H1 (cell line): ENCODE data around the gene ZBTB20. TPM values are rescaled to one million over a fixed set of nuclear protein-coding genes. Genes with fewer than 3 reads are reported as not detected.

Experiments used
- CTCF ChIA-PET: fragments of 300-600 bp; sonication (Branson Sonifier 250); formaldehyde crosslinking; loops from one replicate; lab custom pipeline; 2021; ENCODE audit not compliant: partially characterized antibody; lab: Charles Lee
- POLR2A ChIA-PET: fragments of 300-600 bp; sonication (Branson Sonifier 250); formaldehyde crosslinking; loops from one replicate; lab custom pipeline; 2021; ENCODE audit warnings: inconsistent platforms; ENCODE audit not compliant: partially characterized antibody; lab: Charles Lee
- DNase-seq, 2 experiments: peaks; one replicate each; pipeline versions ENCODE4 v3.0.0 to v3.0.0-alpha.2; 2010 to 2022; ENCODE audit warnings: low spot score in 2 of 2, low read depth in 1 of 2, mixed read lengths in 1 of 2
- FAIRE-seq: peaks from 2 replicates; lab custom pipeline; 2011; peaks lifted over from hg19 to GRCh38; lab: Jason Lieb, UNC
- H2AFZ ChIP-seq: 2 replicates; pipeline ENCODE4 v1.8.1; 2012; ENCODE audit warnings: low read length, inconsistent platforms
- H2AK5ac ChIP-seq: 2 replicates; pipeline ENCODE4 v1.6.1; 2013; ENCODE audit warnings: low read depth, low read length
- H2BK120ac ChIP-seq: replicated peaks from 2 replicates; pipeline ENCODE3; 2013; ENCODE audit warnings: low read depth, low read length, inconsistent platforms
- H2BK12ac ChIP-seq: 2 replicates; pipeline ENCODE4 v1.6.1; 2013; ENCODE audit warnings: low read depth, low read length
- H2BK15ac ChIP-seq: 2 replicates; pipeline ENCODE4 v1.6.1; 2013; ENCODE audit warnings: low read length
- H2BK20ac ChIP-seq: 2 replicates; pipeline ENCODE4 v1.6.1; 2013; ENCODE audit warnings: low read length
- H2BK5ac ChIP-seq: 2 replicates; pipeline ENCODE4 v1.6.1; 2013; ENCODE audit warnings: low read depth, low read length
- H3K14ac ChIP-seq: 2 replicates; pipeline ENCODE4 v1.6.1; 2013; ENCODE audit warnings: inconsistent platforms; ENCODE audit not compliant: insufficient read length
- H3K18ac ChIP-seq: 2 replicates; pipeline ENCODE4 v1.6.1; 2013; ENCODE audit warnings: low read length; ENCODE audit errors: extremely low read depth
- H3K23ac ChIP-seq: 2 replicates; pipeline ENCODE4 v1.6.1; 2013; ENCODE audit warnings: inconsistent platforms; ENCODE audit not compliant: insufficient read length
- H3K23me2 ChIP-seq: 2 replicates; pipeline ENCODE4 v1.6.1; 2013; ENCODE audit warnings: low read depth, low read length
- H3K27ac ChIP-seq: 2 replicates; pipeline ENCODE4 v1.6.1; 2011; ENCODE audit warnings: low read depth, low read length, inconsistent platforms
- H3K27me3 ChIP-seq, 4 experiments: replicated peaks in 1 of 4; 1 replicate in 1 of 4; 2 replicates in 3 of 4; pipeline versions ENCODE4 v1.6.1 to v1.8.1; 2011 to 2013; ENCODE audit warnings: low read length in 3 of 4, mild to moderate bottlenecking in 3 of 4, inconsistent platforms in 2 of 4, mixed read lengths in 2 of 4, moderate library complexity in 1 of 4; ENCODE audit not compliant: control insufficient read depth in 3 of 4, insufficient read depth in 3 of 4; ENCODE audit errors: extremely low read depth in 1 of 4
- H3K36me3 ChIP-seq, 4 experiments: 2 replicates each; pipeline versions ENCODE4 v1.6.1 to v1.8.1; 2011 to 2013; ENCODE audit warnings: mild to moderate bottlenecking in 4 of 4, low read length in 3 of 4, moderate library complexity in 2 of 4, control low read depth in 1 of 4, inconsistent platforms in 1 of 4; ENCODE audit not compliant: insufficient read depth in 4 of 4, control insufficient read depth in 2 of 4
- H3K4ac ChIP-seq: replicated peaks from 2 replicates; pipeline ENCODE3; 2013; ENCODE audit warnings: low read length, low read depth, mixed read lengths, inconsistent platforms; ENCODE audit not compliant: insufficient read length
- H3K4me1 ChIP-seq, 4 experiments: replicated peaks in 1 of 4; 1 replicate in 1 of 4; 2 replicates in 3 of 4; pipeline versions ENCODE4 v1.6.1 to v1.8.1; 2011 to 2013; ENCODE audit warnings: low read length in 3 of 4, inconsistent platforms in 2 of 4, mixed read lengths in 1 of 4; ENCODE audit not compliant: insufficient read depth in 4 of 4, control insufficient read depth in 3 of 4
- H3K4me2 ChIP-seq, 2 experiments: 2 replicates each; pipeline versions ENCODE4 v1.6.1 to v1.8.1; 2011 to 2013; ENCODE audit warnings: low read depth in 2 of 2, low read length in 2 of 2, control low read depth in 1 of 2, inconsistent platforms in 1 of 2, mild to moderate bottlenecking in 1 of 2; ENCODE audit not compliant: insufficient read depth in 1 of 2
- H3K4me3 ChIP-seq, 4 experiments: fragments of 200-600, 300-600 bp in 1 of 4; sonication (generic), shearing (Covaris generic), sonication (Bioruptor Twin) in 1 of 4; 2 replicates each; pipeline versions ENCODE4 v1.5.1 to v1.8.1; 2011 to 2016; ENCODE audit warnings: low read length in 4 of 4, low read depth in 3 of 4, control low read depth in 2 of 4, inconsistent platforms in 2 of 4, mild to moderate bottlenecking in 2 of 4, mixed read lengths in 1 of 4, moderate library complexity in 1 of 4; ENCODE audit not compliant: insufficient read depth in 2 of 4; ENCODE audit errors: extremely low read depth in 1 of 4
- H3K56ac ChIP-seq: replicated peaks from 2 replicates; pipeline ENCODE3; 2013; ENCODE audit warnings: low read depth, mild to moderate bottlenecking, mixed read lengths, low read length, inconsistent platforms; ENCODE audit not compliant: insufficient read length
- H3K79me1 ChIP-seq: 2 replicates; pipeline ENCODE4 v1.6.1; 2013; ENCODE audit warnings: low read depth, low read length, control low read depth
- H3K79me2 ChIP-seq, 2 experiments: 2 replicates each; pipeline versions ENCODE4 v1.6.1 to v1.8.1; 2012 to 2013; ENCODE audit warnings: low read length in 2 of 2, mild to moderate bottlenecking in 2 of 2, inconsistent platforms in 1 of 2; ENCODE audit not compliant: insufficient read depth in 2 of 2, control insufficient read depth in 1 of 2
- H3K9ac ChIP-seq, 4 experiments: replicated peaks in 1 of 4; 1 replicate in 1 of 4; 2 replicates in 3 of 4; pipeline versions ENCODE4 v1.6.1 to v1.8.1; 2011 to 2013; ENCODE audit warnings: low read depth in 3 of 4, low read length in 3 of 4, control low read depth in 2 of 4, mild to moderate bottlenecking in 2 of 4, moderate library complexity in 2 of 4, inconsistent platforms in 1 of 4; ENCODE audit errors: extremely low read depth in 1 of 4
- H3K9me3 ChIP-seq, 2 experiments: 2 replicates each; pipeline versions ENCODE4 v1.6.1 to v1.8.1; 2012 to 2013; ENCODE audit warnings: mild to moderate bottlenecking in 2 of 2, moderate library complexity in 2 of 2, control low read depth in 1 of 2, inconsistent platforms in 1 of 2, low read depth in 1 of 2, low read length in 1 of 2, mixed read lengths in 1 of 2; ENCODE audit not compliant: insufficient read depth in 2 of 2
- H4K20me1 ChIP-seq, 2 experiments: replicated peaks in 1 of 2; 2 replicates each; pipeline versions ENCODE3 to v1.8.1; 2011 to 2013; ENCODE audit warnings: inconsistent platforms in 2 of 2, low read length in 2 of 2, mild to moderate bottlenecking in 1 of 2; ENCODE audit not compliant: insufficient read depth in 2 of 2, control insufficient read depth in 1 of 2
- H4K5ac ChIP-seq: 2 replicates; pipeline ENCODE4 v1.6.1; 2013; ENCODE audit warnings: low read length, low read depth, mixed read lengths, inconsistent platforms; ENCODE audit not compliant: insufficient read length
- H4K8ac ChIP-seq: 2 replicates; pipeline ENCODE4 v1.8.0; 2013; ENCODE audit warnings: mild to moderate bottlenecking, moderate library complexity, low read length, inconsistent platforms; ENCODE audit not compliant: insufficient read depth; ENCODE audit errors: extremely low read depth
- H4K91ac ChIP-seq: replicated peaks from 2 replicates; pipeline ENCODE3; 2013; ENCODE audit warnings: low read length, mixed read lengths, inconsistent platforms; ENCODE audit not compliant: insufficient read length
- BACH1 ChIP-seq: IDR thresholded peaks from 2 replicates; pipeline ENCODE4 v1.6.1; 2012; ENCODE audit warnings: low read length, improper control_type of control experiment
- BRCA1 ChIP-seq: IDR thresholded peaks from 2 replicates; pipeline ENCODE4 v1.6.1; 2012; ENCODE audit warnings: low read depth, low read length, improper control_type of control experiment
- CHD1 ChIP-seq: IDR thresholded peaks from 2 replicates; pipeline ENCODE4 v1.6.1; 2012; ENCODE audit warnings: low read depth, low read length, improper control_type of control experiment
- CTBP2 ChIP-seq: IDR thresholded peaks from 2 replicates; pipeline ENCODE4 v1.7.0; 2011; ENCODE audit warnings: borderline replicate concordance, mild to moderate bottlenecking, moderate library complexity, mixed read lengths, low read length; ENCODE audit not compliant: insufficient read depth, insufficient read length
- EP300 ChIP-seq, 2 experiments: IDR thresholded peaks; 1 replicate in 1 of 2; 2 replicates in 1 of 2; pipeline ENCODE4 v1.6.1; 2011 to 2012; ENCODE audit warnings: low read depth in 2 of 2, low read length in 2 of 2, mild to moderate bottlenecking in 2 of 2, borderline replicate concordance in 1 of 2, inconsistent platforms in 1 of 2, moderate library complexity in 1 of 2
- EZH2 ChIP-seq: fragments of 200-600 bp; sonication (generic); IDR thresholded peaks from 2 replicates; pipeline ENCODE4 v1.7.1; 2012; ENCODE audit warnings: low read depth, mild to moderate bottlenecking, moderate library complexity, low read length, inconsistent platforms; ENCODE audit not compliant: severe bottlenecking
- FOSL1 ChIP-seq: IDR thresholded peaks from 2 replicates; pipeline ENCODE4 v1.6.1; 2011; ENCODE audit warnings: mild to moderate bottlenecking, low read depth, low read length, moderate library complexity; ENCODE audit not compliant: insufficient read depth
- HDAC6 ChIP-seq: IDR thresholded peaks from one replicate; pipeline ENCODE4 v1.7.1; 2012; ENCODE audit warnings: low read depth, mild to moderate bottlenecking, inconsistent platforms, low read length, moderate library complexity
- KDM4A ChIP-seq: IDR thresholded peaks from one replicate; pipeline ENCODE4 v1.7.1; 2012; ENCODE audit warnings: low read depth, mild to moderate bottlenecking, moderate library complexity, low read length, inconsistent platforms; ENCODE audit not compliant: severe bottlenecking
- NRF1 ChIP-seq: IDR thresholded peaks from 2 replicates; pipeline ENCODE4 v1.6.1; 2011; ENCODE audit warnings: mild to moderate bottlenecking, low read depth, low read length, improper control_type of control experiment
- PHF8 ChIP-seq: fragments of 200-600 bp; sonication (generic); conservative IDR thresholded peaks from 2 replicates; pipeline ENCODE4 v1.7.1; 2012; ENCODE audit warnings: low read depth, mild to moderate bottlenecking, inconsistent platforms, low read length, moderate library complexity
- RAD21 ChIP-seq, 2 experiments: IDR thresholded peaks in 1 of 2; conservative IDR thresholded peaks in 1 of 2; 2 replicates each; pipeline ENCODE4 v1.6.1; 2011; ENCODE audit warnings: low read depth in 2 of 2, low read length in 2 of 2, improper control_type of control experiment in 1 of 2, inconsistent platforms in 1 of 2, mild to moderate bottlenecking in 1 of 2, moderate library complexity in 1 of 2
- SIRT6 ChIP-seq: IDR thresholded peaks from one replicate; pipeline ENCODE4 v1.7.1; 2012; ENCODE audit warnings: low read length, inconsistent platforms
- TAF7 ChIP-seq: optimal IDR thresholded peaks from 2 replicates; pipeline ENCODE3; 2011; ENCODE audit warnings: low read depth, mild to moderate bottlenecking, inconsistent platforms, low read length, moderate library complexity, borderline replicate concordance
- TBP ChIP-seq: IDR thresholded peaks from 2 replicates; pipeline ENCODE4 v1.6.1; 2011; ENCODE audit warnings: low read depth, low read length, improper control_type of control experiment
- TEAD4 ChIP-seq: IDR thresholded peaks from 2 replicates; pipeline ENCODE4 v1.6.1; 2012; ENCODE audit warnings: low read depth, low read length, inconsistent platforms, mixed read lengths
- polyA plus RNA-seq, 7 experiments: library from polyadenylated mRNA; depleted of rRNA in 3 of 7; stranded (reverse) in 5 of 7; unstranded in 2 of 7; fragments of >200 nt in 5 of 7; fragments of 200-250 nt in 2 of 7; gene quantifications; 1 replicate in 5 of 7; 2 replicates in 1 of 7; 4 replicates in 1 of 7; pipeline versions ENCODE4 v1.2.1 to v1.2.3, GENCODE V29; 2011 to 2013; ENCODE audit warnings: missing spikeins in 2 of 7, mixed read lengths in 2 of 7
- total RNA-seq: library from RNA; stranded (reverse); fragmentation: NEBNext Ultra II Directional; extraction: Animal tissue kit (Norgen Biotek cat#: 25700); gene quantifications from 2 replicates; pipeline ENCODE4 v1.2.1, GENCODE V29; 2021

The ZBTB20 gene
- total and polyA plus RNA-seq, 2 of the 8 experiments (the other 6 are each of a cell fraction or from before 2014, with no cell fraction given), result 0.35 to 1.3 TPM

- no peak overlapping the region for H4K8ac ChIP-seq
- H3K56ac ChIP-seq, result no peak overlapping the region
- ChIA-PET POLR2A (no interaction called here), CTCF (no interaction called here)
- no peaks in the 10 kb centered on the region for H3K79me1 ChIP-seq
- H3K27ac ChIP-seq, result no peak overlapping the region
- peaks cover 0 to 3% (median 0%) of the 10 kb centered on the region in 4 experiments; a peak in 1 of 7 replicates for H3K4me1 ChIP-seq
- no peaks in the 10 kb centered on the region for H4K20me1 ChIP-seq
- H2BK5ac ChIP-seq, result no peak overlapping the region
- DNase-seq, result no peak
- FAIRE-seq, result no peak
- H3K23ac ChIP-seq, result no peak overlapping the region
- no peak overlapping the region for H3K18ac ChIP-seq
- no peaks in the 10 kb centered on the region for H3K36me3 ChIP-seq
- H3K4me3 ChIP-seq, result no peak overlapping the region
- no peak overlapping the region for H3K4me2 ChIP-seq
- no peak overlapping the region for H4K91ac ChIP-seq
- no peaks in the 10 kb centered on the region for H3K9me3 ChIP-seq
- H2AK5ac ChIP-seq, result no peak overlapping the region
- no peak overlapping the region for H2BK120ac ChIP-seq
- H4K5ac ChIP-seq, result no peak overlapping the region
- no peak overlapping the region for H3K14ac ChIP-seq
- no peak overlapping the region for H3K9ac ChIP-seq
- H3K79me2 ChIP-seq, result no peaks in the 10 kb centered on the region
- no peaks in the 10 kb centered on the region for H3K23me2 ChIP-seq
- H2BK12ac ChIP-seq, result no peak overlapping the region
- H2BK20ac ChIP-seq, result no peak overlapping the region
- no peak overlapping the region for H2BK15ac ChIP-seq
- no peaks in the 10 kb centered on the region for H3K27me3 ChIP-seq
- H3K4ac ChIP-seq, result no peak overlapping the region
- no peak overlapping the region for H2AFZ ChIP-seq
- TF ChIP-seq HDAC6 (no peak), KDM4A (no peak), CTBP2 (no peak), RAD21 (IDR thresholded peaks at IDR 0.05 in 1 of 2, conservative IDR thresholded peaks at IDR 0.05 in 1 of 2; ENCODE audit: low read depth in 2 of 2, low read length in 2 of 2) (no peak), PHF8 (no peak), EZH2 (no peak), CHD1 (no peak), NRF1 (no peak), FOSL1 (no peak), SIRT6 (no peak), TBP (no peak), EP300 (IDR thresholded peaks at IDR 0.05; ENCODE audit: borderline replicate concordance in 1 of 2, low read depth in 2 of 2, low read length in 2 of 2) (no peak), TAF7 (no peak), TEAD4 (no peak), BACH1 (no peak), BRCA1 (no peak)
These were observed 356.3 kb downstream of the ZBTB20 start for GRCh38 chr3:114790752-114791151.
